GM18873 (cell line): ENCODE data around the gene METRN.

Experiments
- ATAC-seq: cut with Tn5 transposase; IDR thresholded peaks from one replicate; pipeline ENCODE4 v1.9.1; 2021; ENCODE audit warnings: mild to moderate bottlenecking, moderate library complexity, moderate number of reproducible peaks; ENCODE audit not compliant: unreplicated experiment, low FRiP score

The METRN gene

GRCh38 chr16:767743-768235 is 52.9 kb downstream of the METRN start:
- ATAC-seq = no peak

- no peak for ATAC-seq
Measured at GRCh38 chr16:768428-768827, 53.5 kb downstream of the METRN start.
